HCT116 (cell line): ENCODE data around the gene CRIP1. TPM values are rescaled to one million over a fixed set of nuclear protein-coding genes. Genes with fewer than 3 reads are reported as not detected.

Experiments
- ATAC-seq: fragments of 200-7000 bp; cut with Tn5 transposase; 2 replicates; pipeline ENCODE4 v1.9.1; 2020; ENCODE audit warnings: mild to moderate bottlenecking, moderate library complexity
- BruUV-seq: library from RNA; stranded (reverse); fragments of 400-500 nt; replicated peaks from 2 replicates; lab custom pipeline; 2021; lab: Mats Ljungman, UMichigan
- CTCF ChIA-PET: fragments of 300-600 bp; sonication (Branson Sonifier 250); formaldehyde crosslinking; loops from one replicate; lab custom pipeline; 2021; ENCODE audit warnings: antibody characterized with exemption; lab: Charles Lee
- POLR2A ChIA-PET: fragments of 300-600, 350-600 bp; sonication (Branson Sonifier 250); formaldehyde crosslinking; loops from one replicate; lab custom pipeline; 2021; ENCODE audit warnings: antibody characterized with exemption; lab: Charles Lee
- RAD21 ChIA-PET, 2 experiments: fragments of 300-600 bp; sonication (Branson Sonifier 250); formaldehyde crosslinking; loops; one replicate each; lab custom pipeline; 2023; ENCODE audit warnings: low total read pairs in 2 of 2; ENCODE audit not compliant: uncharacterized antibody in 2 of 2, unreplicated experiment in 2 of 2, low non-redundant PET in 1 of 2; lab: Charles Lee
- DNase-seq: peaks from one replicate; pipeline ENCODE4 v3.0.0-alpha.2; 2010; ENCODE audit warnings: low read depth, low spot score
- H2AFZ ChIP-seq: fragments of 200-600 bp; shearing (Covaris generic), sonication (generic); 2 replicates; pipeline ENCODE4 v1.6.1; 2017; ENCODE audit warnings: low read depth, mixed run types, mixed read lengths, antibody characterized with exemption, low read length; ENCODE audit not compliant: poor library complexity, severe bottlenecking
- H3K27ac ChIP-seq: 2 replicates; pipeline ENCODE4 v1.5.1; 2012; ENCODE audit warnings: low read depth, low read length
- H3K27me3 ChIP-seq: fragments of 200-600 bp; sonication (generic); 2 replicates; pipeline ENCODE4 v1.6.1; 2016; ENCODE audit warnings: mixed run types, low read length, mixed read lengths; ENCODE audit not compliant: insufficient read depth
- H3K36me3 ChIP-seq, 2 experiments: fragments of 200-500 bp in 1 of 2; fragments of 200-600 bp in 1 of 2; sonication (Bioruptor generic) in 1 of 2; sonication (generic) in 1 of 2; 2 replicates each; pipeline versions ENCODE4 v1.5.1 to v1.6.1; 2014 to 2016; ENCODE audit warnings: low read length in 2 of 2, inconsistent platforms in 1 of 2, mixed read lengths in 1 of 2, mixed run types in 1 of 2; ENCODE audit not compliant: insufficient read depth in 2 of 2, control insufficient read depth in 1 of 2
- H3K4me1 ChIP-seq, 2 experiments: fragments of 200-600 bp in 1 of 2; sonication (generic) in 1 of 2; 2 replicates each; pipeline versions ENCODE4 v1.5.1 to v1.6.1; 2012 to 2017; ENCODE audit warnings: low read length in 2 of 2, inconsistent platforms in 1 of 2, mild to moderate bottlenecking in 1 of 2, mixed read lengths in 1 of 2, mixed run types in 1 of 2, moderate library complexity in 1 of 2; ENCODE audit not compliant: insufficient read depth in 2 of 2, control insufficient read depth in 1 of 2
- H3K4me2 ChIP-seq: fragments of 200-600 bp; sonication (generic); 2 replicates; pipeline ENCODE4 v1.6.1; 2017; ENCODE audit warnings: mixed run types, low read length, mixed read lengths
- H3K4me3 ChIP-seq, 2 experiments: fragments of 200-600 bp in 1 of 2; sonication (generic) in 1 of 2; replicated peaks in 1 of 2; 2 replicates each; pipeline ENCODE4 v1.5.1; 2011 to 2016; ENCODE audit warnings: low read length in 2 of 2, control low read depth in 1 of 2, low read depth in 1 of 2, mild to moderate bottlenecking in 1 of 2, mixed read lengths in 1 of 2, mixed run types in 1 of 2
- H3K79me2 ChIP-seq: fragments of 200-600 bp; sonication (generic); 2 replicates; pipeline ENCODE4 v1.6.1; 2017; ENCODE audit warnings: mild to moderate bottlenecking, mixed run types, low read length, moderate library complexity, mixed read lengths; ENCODE audit not compliant: insufficient read depth
- H3K9ac ChIP-seq: fragments of 200-600 bp; sonication (generic); 2 replicates; pipeline ENCODE4 v1.6.1; 2016; ENCODE audit warnings: low read length, mixed read lengths
- H3K9me2 ChIP-seq: fragments of 200-600 bp; sonication (generic), shearing (Covaris generic); 2 replicates; pipeline ENCODE4 v1.6.1; 2017; ENCODE audit warnings: mixed run types, mild to moderate bottlenecking, moderate library complexity; ENCODE audit not compliant: insufficient read depth
- H3K9me3 ChIP-seq, 2 experiments: fragments of 200-500 bp in 1 of 2; fragments of 200-600 bp in 1 of 2; sonication (Bioruptor generic) in 1 of 2; sonication (generic) in 1 of 2; 2 replicates each; pipeline ENCODE4 v1.6.1; 2014 to 2017; ENCODE audit warnings: low read length in 2 of 2, mixed read lengths in 2 of 2, inconsistent platforms in 1 of 2, low read depth in 1 of 2, mild to moderate bottlenecking in 1 of 2, mixed run types in 1 of 2, moderate library complexity in 1 of 2; ENCODE audit not compliant: control insufficient read depth in 1 of 2, insufficient read depth in 1 of 2
- H4K20me1 ChIP-seq: fragments of 200-600 bp; sonication (generic), shearing (Covaris generic); 2 replicates; pipeline ENCODE4 v1.6.1; 2017; ENCODE audit warnings: mixed run types, mild to moderate bottlenecking, moderate library complexity; ENCODE audit not compliant: insufficient read depth
- ELF1 ChIP-seq: IDR thresholded peaks from 2 replicates; pipeline ENCODE4 v1.6.1; 2012; ENCODE audit warnings: low read depth, borderline replicate concordance
- FOSL1 ChIP-seq: IDR thresholded peaks from 2 replicates; pipeline ENCODE4 v1.6.1; 2012; ENCODE audit warnings: low read depth
- RAD21 ChIP-seq: IDR thresholded peaks from 2 replicates; pipeline ENCODE4 v1.6.1; 2012; ENCODE audit warnings: low read depth, mild to moderate bottlenecking
- SP1 ChIP-seq: IDR thresholded peaks from 2 replicates; pipeline ENCODE4 v1.6.1; 2012; ENCODE audit warnings: low read depth
- intact Hi-C: fragments of 100-400 bp; cut with micrococcal nuclease; formaldehyde crosslinking; loops from 2 replicates; pipeline ENCODE4 v1.10.0; 2022
- total RNA-seq: library from RNA; stranded (reverse); gene quantifications from one replicate; pipeline ENCODE4 v1.2.1, GENCODE V29; 2021; ENCODE audit not compliant: unreplicated experiment
- TF ChIP-seq, protein P1 (sequence below), 3 experiments: fragments of 200-600 bp in 1 of 3; sonication (generic) in 1 of 3; IDR thresholded peaks in 2 of 3; conservative IDR thresholded peaks in 1 of 3; 2 replicates each; pipeline ENCODE4 v1.5.1; 2012 to 2017; ENCODE audit warnings: low read depth in 2 of 3, low read length in 2 of 3, antibody characterized with exemption in 1 of 3, borderline replicate concordance in 1 of 3, control low read depth in 1 of 3, mild to moderate bottlenecking in 1 of 3, mixed read lengths in 1 of 3, mixed run types in 1 of 3, moderate library complexity in 1 of 3; ENCODE audit not compliant: insufficient read depth in 1 of 3

Gene CRIP1
- total RNA-seq, 1 experiment from 2014 or later = 260 TPM

DNA sequence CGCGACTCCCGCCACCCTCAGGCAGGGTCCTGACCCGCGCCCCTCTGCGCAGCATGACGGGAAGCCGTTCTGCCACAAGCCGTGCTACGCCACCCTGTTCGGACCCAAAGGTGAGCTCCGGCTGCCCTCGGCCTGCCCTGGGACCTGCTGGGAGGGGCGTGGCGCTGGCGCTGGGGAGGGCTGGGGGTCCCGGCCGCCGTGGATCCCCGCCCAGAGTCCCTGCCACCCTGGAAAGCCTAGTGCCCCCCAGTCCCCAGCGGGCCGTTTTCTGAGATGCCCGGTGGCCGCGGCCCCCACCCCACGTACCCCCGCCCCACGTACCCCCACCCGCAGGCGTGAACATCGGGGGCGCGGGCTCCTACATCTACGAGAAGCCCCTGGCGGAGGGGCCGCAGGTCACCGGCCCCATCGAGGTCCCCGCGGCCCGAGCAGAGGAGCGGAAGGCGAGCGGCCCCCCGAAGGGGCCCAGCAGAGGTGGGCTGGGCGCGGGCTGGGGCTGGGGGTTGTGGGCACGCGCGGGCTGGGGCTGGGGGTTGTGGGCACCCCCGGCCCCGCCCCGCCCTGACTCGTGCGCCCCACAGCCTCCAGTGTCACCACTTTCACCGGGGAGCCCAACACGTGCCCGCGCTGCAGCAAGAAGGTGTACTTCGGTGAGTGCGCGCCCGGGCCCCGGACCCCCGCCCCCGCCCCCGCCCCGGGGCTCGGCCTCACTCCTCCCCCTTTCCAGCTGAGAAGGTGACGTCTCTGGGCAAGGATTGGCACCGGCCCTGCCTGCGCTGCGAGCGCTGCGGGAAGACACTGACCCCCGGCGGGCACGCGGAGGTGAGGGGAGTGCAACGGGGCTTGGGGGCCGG is 8.1 kb upstream of the CRIP1 start:
- H2AFZ ChIP-seq = no peak overlapping the region
- intact Hi-C loops = no loop called here
- H3K27me3 ChIP-seq = no peaks in the 10 kb centered on the region
- no peak overlapping the region for H3K4me2 ChIP-seq
- no peak overlapping the region for H3K4me3 ChIP-seq
- TF ChIP-seq, protein P1, sequence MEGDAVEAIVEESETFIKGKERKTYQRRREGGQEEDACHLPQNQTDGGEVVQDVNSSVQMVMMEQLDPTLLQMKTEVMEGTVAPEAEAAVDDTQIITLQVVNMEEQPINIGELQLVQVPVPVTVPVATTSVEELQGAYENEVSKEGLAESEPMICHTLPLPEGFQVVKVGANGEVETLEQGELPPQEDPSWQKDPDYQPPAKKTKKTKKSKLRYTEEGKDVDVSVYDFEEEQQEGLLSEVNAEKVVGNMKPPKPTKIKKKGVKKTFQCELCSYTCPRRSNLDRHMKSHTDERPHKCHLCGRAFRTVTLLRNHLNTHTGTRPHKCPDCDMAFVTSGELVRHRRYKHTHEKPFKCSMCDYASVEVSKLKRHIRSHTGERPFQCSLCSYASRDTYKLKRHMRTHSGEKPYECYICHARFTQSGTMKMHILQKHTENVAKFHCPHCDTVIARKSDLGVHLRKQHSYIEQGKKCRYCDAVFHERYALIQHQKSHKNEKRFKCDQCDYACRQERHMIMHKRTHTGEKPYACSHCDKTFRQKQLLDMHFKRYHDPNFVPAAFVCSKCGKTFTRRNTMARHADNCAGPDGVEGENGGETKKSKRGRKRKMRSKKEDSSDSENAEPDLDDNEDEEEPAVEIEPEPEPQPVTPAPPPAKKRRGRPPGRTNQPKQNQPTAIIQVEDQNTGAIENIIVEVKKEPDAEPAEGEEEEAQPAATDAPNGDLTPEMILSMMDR (IDR thresholded peaks at IDR 0.05 in 2 of 3, conservative IDR thresholded peaks at IDR 0.05 in 1 of 3; ENCODE audit: borderline replicate concordance in 1 of 3, insufficient read depth in 1 of 3, low read depth in 2 of 3, low read length in 2 of 3) = no peak
- no peak for TF ChIP-seq SP1
- TF ChIP-seq RAD21 = no peak
- no peak for TF ChIP-seq ELF1
- TF ChIP-seq FOSL1 = no peak
- ChIA-PET RAD21 (no interaction called here), POLR2A (no interaction called here), CTCF (no interaction called here)
- H3K9me2 ChIP-seq = no peaks in the 10 kb centered on the region
- no peak overlapping the region for H3K9ac ChIP-seq
- H3K27ac ChIP-seq = no peak overlapping the region
- H3K9me3 ChIP-seq = no peaks in the 10 kb centered on the region
- no peak for DNase-seq
- no peak for ATAC-seq
- no peaks in the 10 kb centered on the region for H3K36me3 ChIP-seq
- no peaks in the 10 kb centered on the region for H4K20me1 ChIP-seq
- no peaks in the 10 kb centered on the region for H3K79me2 ChIP-seq
- H3K4me1 ChIP-seq = peaks cover 32 to 56% of the 10 kb centered on the region in 2 experiments
- no TSS peak for BruUV-seq
